ENCODE results near the gene TSPAN3.

- TF ChIP-seq YY1 (IDR thresholded peaks at IDR 0.05; ENCODE audit: insufficient read depth, insufficient read length) (no peak), ZNF274 (IDR thresholded peaks at IDR 0.05; ENCODE audit: low read depth, low read length) (no peak), SUZ12 (IDR thresholded peaks at IDR 0.05; ENCODE audit: extremely low read depth, insufficient read depth, insufficient read length) (no peak)
These were observed 72.1 kb downstream of the TSPAN3 start for GRCh38 chr15:76998663-76999285.

Measured in NT2/D1 (cell line).